Renal pelvis (tissue), 4 donors: Measurements from ENCODE around the gene CABLES1. TPM values are rescaled to one million over a fixed set of nuclear protein-coding genes. Genes with fewer than 3 reads are reported as not detected.

Experiments
- DNase-seq: peaks from one replicate; pipeline ENCODE4 v3.0.0-alpha.2; 2013
- polyA plus RNA-seq, 3 donors: library from polyadenylated mRNA; unstranded; fragments of 120-200 nt; gene quantifications; one replicate each; pipeline ENCODE4 v1.2.1, GENCODE V29; 2013; ENCODE audit not compliant: insufficient read length in 3 of 3

CABLES1 gene
- polyA plus RNA-seq, 3 donors = 23.2 to 28.0 (median 24.5) TPM

DNA sequence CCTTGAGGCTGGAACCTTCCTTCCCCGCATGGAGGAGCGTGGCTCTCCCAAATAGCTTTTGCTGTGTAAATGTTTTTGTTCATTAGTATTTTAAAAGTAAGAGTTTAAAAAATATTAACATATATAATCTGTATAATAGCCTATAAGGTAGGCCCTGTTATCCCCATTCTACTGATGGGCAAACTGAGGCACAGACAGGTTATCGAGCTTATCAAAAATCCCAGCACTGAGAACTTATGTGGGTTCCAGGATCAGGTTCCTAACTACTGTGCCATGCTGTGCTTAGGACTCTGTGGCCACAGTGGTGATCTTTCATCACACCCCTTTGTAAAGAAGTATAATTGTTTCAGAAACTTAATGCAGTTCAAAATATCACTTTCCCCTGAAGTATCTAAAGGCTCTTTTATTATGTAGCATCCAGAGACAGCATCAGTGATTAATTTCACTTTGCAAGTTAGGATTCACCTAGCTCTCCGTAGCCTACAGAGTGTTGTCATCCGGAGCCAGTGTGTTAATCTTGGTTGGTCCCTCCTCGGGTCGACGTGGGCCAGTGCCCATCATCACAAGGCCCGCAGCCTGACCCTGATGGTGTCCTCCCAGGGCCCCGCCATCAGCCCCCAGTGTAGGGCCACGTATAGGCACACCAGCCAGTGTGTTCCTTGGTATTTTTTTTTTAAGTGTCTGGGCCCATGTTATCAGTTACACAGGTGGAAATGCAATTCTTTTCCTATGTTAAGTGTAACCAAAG lies 28.7 kb downstream of the CABLES1 start:
- no peak for DNase-seq

DNA sequence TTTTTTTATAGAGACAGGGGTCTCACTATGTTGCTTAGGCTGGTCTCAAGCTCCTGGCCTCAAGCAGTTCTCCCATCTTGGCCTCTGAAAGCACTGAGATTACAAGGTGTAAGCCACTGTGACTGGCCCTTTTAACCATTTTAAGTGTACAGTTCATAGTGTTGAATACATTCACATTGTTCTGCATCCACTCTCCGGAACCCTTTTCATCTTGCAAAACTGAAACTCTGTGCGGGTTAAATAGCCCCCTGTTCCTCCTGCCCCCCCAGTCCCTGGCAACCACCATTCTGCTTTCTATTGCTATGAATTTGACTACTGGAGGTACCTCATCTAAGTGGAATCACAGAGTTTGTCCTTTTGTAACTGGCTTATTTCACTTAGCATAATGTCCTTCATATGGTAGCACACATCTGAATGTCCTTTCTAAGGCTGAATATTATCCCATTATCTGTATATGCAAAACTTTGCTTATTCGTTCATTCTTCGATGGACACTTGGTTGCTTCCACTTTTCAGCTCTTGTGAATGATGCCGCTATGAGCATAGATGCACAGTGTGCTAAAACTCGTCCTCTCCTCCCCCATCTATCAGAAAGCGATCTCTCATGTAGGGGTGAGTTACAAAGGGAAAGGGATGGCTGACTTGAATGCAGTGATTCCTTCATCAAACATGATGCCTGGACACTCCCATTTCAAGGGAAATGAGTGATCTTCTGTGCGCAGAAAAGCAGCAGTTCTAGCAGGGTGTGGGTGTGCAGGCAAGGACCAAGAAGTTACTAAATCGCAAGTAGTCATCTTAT lies 30.2 kb downstream of the CABLES1 start:
- DNase-seq = no peak

DNA sequence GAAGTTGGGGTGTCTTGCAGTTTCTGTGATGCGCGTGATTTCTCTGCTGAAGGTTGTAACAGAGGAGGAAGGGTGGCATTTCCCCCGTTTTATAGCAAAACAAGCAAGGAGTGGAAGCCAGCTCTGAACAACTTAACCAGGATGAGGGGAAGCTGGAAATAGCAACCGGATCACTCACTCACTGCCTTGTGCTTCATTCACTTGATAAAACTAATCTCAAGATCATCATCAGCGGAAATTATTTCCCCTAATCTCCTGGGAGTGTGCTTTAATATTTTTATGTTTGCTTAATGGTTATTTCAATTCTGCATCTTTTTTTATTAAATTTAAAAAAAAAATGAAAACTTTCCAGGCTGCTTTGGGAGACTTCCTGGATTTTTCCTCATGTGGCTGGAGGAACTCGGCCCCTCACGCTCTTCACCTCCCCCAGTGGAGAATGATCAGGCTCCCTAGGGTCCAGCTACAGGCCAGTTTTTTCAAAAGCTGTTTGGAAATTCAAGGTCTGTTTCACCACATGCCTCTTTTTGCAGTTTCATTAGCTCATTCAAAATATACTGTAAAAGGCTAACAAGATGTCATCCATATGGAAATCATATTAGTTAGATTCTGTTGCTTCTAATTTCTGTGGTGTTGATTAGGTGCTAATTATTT lies 31.7 kb downstream of the CABLES1 start:
- no peak for DNase-seq

DNA sequence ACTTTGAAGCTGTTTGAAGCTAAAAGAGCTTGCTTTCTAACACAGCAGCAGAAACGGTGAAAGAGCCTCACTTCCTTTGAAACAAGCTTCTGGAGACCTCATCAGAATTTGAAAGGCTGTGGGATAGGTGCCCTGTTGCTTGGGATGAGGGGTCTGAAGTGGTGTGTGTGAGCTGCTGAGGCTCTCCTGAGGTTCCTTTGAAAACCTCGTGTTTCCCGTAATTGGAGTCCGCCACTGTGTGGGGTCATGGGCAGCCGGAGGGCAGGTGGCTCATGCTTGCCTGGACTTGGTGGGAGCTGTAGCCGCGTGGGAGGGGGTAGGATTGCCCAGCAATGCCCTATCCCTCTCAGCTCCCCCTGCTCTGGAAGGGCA lies 34.4 kb downstream of the CABLES1 start:
- DNase-seq = no peak

DNA sequence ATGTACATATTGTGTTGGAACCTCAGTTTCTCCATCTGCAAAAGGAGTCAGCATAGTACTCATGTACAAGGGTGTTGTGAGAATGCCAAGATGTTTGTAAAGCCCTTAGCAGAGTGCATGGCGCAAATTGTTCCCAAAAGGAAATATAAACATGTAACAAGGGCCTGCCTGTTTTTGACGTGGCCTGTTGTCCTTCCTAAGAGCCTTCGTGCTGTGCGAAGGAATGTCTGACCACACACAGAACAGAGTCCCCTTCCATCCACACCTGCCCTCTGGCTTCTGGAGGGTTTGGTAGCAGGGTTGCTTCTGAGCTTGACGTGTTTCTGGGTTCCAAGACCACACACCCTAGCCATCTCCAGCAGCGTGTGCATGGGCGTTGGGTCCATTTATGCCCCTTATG lies 34.9 kb downstream of the CABLES1 start:
- DNase-seq = no peak

DNA sequence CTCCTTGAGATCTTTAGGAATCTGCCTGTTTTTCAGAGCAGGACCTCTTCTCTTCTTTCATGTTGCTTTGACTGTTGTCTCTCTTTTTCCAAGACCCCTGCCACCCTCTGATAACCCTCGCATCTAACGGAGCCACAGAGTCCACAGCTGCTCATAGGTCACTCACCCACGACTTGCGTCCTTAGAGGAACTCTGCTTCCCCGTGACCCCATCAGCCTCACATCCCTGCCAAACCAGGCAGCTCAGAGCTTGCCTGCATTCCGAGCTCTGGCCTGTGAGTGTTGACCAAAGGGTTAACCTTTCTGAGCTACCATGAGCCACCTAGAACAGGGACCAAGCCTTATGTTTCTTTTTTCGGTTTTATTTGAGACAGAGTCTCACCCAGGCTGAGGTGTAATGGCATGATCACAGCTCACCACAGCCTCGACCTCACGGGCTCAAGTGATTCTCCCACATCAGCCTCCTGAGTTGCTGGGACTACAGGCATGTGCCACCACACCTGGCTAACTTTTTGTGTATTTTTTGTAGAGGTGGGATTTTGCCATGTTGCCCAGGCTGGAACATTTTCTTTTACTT lies 36.4 kb downstream of the CABLES1 start:
- no peak for DNase-seq

DNA sequence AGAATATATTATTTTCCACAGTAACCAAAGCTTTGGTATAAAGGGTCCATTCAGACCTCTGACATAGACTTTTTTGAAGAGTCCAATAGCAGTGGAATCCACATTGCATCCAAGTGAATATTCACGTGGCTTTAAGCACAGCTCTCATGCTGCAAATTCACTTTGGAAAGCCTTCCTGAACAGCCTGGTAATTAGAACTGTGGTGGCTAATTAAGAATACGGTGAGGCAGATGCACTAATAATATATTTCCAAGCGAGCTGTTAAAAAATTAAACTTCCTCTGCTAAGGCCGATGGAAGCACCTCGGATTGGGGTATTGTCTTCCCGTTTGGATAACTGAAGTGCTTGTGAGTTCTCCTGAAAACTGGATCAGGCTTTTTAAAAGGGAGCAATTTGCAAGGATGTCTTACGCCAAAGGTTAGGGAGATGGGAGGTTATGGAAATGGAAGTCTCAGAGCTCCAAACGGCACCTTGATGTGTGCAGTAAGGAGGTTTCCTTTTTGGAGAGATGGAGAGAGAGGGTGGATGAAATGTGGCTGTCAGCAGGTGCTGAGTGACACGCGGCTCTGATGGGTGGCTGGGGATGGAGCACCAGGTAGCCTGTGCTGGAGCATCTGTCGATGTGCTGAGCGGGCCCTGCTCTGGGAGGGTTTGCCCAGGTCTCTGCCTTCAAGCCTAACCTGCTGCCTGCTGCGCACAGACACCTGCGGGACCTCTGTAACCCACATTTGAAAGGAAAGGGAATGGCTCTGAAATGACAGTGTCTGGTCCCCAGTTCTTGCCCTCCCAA lies 37.5 kb downstream of the CABLES1 start:
- DNase-seq = no peak

DNA sequence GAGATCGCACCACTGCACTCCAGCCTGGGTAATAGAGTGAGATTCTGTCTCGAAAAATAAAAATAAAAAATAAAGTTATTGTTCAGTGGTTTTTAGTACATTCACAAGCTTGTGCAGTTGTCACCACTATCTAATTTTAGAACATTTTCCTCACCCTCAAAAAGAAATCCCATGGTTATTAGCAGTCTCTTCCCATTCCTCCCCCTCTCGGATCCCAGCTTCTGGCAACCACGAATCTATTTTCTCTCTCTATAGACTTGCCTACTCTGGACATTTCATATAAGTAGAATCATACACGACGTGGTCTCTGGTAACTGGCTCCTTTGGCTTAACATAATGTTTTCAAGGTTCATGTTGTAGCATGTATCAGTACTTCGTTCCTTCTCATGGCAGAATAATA lies 38.6 kb downstream of the CABLES1 start:
- DNase-seq = no peak

DNA sequence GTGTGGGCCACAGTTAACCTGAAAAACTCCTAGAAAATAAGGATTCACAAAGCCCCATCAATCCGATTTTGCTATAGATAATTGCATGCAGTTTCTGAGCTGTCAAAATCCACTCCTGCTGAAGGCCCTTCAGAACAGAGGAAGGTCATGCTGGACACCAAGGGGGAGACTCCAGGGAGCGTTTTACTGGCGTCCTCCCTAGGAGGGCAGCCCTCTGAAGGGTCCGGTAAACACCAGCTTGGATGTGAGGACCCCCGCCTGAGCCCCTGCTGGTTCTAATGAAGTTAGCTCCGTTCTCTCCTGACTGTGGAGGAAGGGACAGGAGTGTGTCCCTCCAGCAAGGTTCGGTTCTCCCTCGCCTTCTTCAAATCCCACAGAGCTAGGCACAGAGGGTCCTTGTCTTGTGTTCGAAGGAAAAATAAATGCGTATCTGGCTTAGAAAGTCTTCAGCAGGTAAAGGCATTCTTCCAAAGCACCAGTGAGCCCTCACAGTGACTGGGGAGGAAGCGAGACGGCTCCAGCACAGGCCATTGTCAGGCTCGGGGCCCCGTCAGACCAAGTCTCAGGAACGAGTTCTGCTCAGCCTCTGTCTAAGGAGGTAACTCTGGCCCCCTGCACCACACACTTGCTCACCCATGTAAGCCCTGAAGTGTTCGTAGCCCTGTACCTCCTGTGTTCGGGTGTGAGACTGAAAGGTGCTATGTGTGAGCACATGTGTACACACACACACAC lies 41.6 kb downstream of the CABLES1 start:
- no peak for DNase-seq

DNA sequence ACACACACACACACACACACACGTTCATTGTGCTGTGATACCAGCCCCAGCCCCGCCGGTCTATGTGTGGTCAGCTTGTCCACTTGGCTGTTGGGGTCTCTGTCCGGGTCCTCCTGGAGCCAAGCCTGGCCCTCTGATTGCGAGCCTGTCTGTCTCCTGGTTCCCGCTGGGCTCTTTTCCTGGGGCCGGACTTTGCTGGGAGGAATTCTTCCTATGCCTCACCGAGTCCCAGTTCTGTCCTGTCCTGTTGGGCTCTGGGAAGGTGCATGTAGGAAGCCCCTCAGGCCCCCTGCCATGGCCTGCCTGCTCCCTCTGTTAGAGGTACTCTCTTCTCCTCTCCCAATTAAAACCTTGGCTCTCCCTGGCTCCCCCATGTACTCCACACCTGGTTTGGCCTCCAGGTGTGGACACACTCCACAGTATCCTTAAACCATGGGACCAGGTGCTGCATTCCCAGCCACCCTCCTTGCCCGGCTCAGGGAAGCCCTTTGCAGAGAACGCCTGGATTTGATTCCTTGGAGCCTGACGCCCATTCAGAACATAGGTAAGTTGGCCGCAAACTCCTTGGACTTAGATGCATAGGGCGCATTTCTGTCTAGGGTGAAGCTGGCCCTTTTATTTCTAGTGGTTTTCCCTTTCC lies 42.3 kb downstream of the CABLES1 start:
- DNase-seq = no peak

DNA sequence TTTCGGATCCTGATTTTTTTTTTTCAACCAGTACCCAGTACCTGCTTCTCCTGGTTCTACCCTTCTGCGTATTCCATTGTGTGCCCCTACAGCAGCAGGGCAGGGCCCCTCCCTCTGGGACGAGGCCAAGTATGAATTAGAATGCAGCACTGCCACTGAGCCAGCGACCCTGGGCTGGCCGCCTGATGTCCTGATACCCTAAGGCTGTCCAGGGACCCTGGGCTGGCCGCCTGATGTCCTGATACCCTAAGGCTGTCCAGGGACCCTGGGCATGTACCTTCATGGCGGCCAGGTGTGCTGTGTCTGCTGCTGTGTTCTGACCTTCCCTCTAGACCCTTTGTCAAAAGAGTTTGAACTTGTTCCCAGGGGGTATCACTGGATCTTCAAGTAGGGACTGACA lies 42.9 kb downstream of the CABLES1 start:
- no peak for DNase-seq

DNA sequence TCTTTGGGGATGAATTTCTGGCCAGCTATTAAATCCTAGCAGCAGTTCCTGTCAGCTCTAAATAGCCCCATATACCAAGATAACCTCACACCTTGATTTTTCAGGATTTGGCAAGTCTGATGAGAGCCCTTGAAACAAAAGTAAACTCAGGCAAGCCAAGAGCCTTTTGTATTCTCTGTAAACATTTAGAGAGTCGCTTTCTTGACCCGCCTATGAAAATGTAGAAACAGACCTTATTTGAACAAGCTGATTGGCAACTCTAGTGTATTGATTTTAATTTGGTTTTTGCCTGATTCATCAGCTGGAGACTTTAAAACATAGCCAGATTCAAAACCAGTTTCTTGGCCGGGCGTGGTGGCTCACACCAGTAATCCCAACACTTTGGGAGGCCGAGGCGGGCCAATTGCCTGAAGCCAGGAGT lies 43.4 kb downstream of the CABLES1 start:
- no peak for DNase-seq

DNA sequence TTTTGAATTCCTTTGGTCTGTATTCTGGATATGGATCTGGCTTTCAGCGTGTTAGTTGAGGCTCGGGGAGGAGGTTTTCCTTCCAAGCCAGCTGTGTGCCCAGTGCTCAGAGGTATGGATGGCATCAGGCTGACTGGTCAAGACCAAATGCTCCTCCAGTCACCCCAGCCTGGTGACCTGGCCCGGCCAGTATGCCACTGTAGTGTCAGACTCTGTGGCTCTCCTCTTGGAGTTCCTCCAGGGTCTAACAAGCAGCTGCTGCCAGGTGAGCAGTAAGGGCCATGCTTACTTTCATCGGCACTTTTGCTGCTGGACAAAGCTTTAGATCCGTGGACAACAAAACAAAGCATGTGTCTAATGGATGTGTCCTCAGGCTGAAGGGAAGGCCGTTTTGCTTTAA lies 44.1 kb downstream of the CABLES1 start:
- no peak for DNase-seq

DNA sequence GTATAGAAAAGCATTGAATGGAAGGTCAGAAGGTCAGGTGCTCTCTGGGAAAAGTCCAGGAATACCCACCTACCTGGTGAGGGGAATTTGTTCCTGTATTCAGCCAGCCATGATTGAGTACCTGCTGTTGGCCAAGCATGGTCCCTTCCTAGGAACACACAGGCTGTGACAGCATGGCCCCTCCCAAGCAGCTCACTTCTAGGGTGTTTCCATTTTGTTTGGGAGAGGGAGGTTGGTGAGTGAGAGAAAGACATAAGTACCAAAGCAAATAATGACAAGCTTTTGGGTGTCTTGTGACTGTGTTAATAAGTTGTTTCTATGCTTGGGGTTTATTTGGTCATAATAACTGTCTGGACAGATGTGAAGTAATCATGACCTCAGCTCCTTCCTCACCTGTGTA lies 46.3 kb downstream of the CABLES1 start:
- no peak for DNase-seq

DNA sequence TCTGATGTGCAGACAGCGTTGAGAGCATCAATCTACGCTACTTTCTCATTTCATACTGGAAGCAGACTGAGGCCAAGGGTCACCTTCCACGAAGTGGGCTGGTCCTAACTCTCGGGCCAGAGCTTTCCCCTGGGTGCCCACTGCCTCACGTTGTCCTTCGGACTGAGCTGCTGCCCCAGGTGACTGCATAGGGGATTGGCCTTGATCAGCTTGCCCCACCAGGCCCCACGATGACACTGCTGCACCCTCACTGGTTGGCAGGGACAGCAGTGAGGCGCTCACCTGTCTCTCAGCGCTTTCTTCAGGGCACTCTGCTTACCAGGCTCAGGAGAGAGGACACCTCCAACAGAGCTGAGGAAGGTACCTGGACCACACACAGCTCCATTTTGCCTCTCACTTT lies 47.3 kb downstream of the CABLES1 start:
- no peak for DNase-seq

DNA sequence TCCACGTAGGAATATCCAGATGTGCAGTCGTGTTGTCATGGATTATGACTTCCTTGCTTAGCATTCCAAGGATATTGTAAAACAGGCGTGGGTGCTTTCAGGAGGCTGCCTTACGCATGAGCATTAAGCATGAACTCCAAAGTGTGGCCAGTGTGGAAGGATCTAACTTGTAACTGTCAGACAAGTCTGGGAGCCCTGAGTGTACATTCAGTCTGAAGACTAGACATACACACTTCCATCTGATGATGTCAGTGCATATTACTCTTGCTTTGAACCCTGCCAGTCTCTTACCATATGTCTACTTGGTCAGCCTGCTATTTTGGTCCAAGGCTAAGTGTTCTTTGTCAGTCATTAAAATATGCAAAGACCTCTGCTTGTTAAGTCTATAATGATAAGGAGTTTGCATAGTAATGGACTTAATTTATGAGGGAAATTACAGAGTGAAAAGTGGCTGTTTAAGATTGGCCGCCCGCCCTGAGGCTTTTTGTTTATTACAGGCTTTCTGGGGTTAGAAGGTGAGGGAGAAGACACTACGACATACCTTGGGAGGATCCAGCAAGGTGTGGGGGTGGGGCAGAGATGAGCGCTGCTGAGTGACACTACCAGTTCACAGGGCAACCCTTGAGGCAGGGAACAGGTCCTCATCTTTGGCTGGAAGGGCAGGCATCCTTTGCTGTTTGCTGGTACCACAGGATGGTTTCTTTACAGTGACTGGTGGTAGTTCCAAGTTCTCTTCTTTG lies 48.3 kb downstream of the CABLES1 start:
- no peak for DNase-seq

DNA sequence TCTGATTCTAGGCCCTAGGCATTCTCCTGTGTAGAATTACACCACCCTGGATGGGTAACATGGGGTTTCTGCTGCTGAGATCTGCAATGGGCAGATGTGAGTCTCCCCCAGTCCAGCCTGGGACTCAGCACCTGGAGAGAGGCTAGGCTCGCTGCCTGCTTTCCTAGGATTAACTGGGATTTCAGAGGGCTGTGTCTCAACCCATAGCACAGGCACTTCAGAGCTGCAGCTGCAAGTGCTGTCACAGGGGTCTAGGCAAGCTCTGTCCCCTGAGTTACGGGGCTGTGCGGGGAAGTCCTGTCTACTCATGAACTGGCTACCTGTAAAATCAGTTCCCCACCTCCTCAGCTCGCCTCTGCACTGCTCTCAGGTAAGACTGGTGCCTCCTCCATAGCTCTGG lies 51.5 kb downstream of the CABLES1 start:
- DNase-seq = no peak

DNA sequence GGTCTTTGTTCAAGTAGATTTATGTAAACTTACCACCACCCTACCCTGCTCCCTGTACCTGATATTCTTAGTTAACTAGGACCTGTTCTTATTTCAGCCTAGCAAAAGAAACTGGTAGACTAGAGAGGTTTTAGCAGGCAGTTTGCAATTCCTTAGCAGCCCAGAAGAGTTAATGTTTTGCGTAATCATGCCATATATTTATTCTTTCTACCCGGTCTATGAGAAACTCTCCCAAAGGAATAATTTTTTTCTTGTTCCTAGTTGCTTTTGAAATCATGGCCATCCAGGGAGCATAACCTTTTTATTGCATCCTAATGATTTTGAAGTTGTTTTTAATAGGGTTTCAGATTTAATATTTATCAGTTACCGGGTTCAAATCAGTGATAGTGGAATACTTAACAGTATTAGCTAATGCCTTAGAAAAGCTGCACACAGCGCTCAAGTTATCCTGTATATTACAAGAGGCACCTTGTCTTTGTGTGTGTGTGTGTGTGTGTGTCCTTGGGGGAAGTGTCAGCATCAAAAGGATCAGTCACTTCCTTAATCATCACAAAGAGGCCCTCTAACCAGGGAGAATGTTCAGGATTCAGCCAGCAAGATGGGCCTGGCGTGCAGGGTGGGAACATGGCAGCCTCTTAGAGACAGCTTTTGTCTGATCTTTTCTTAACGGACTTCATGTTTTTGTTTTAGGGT lies 52.9 kb downstream of the CABLES1 start:
- DNase-seq = no peak

DNA sequence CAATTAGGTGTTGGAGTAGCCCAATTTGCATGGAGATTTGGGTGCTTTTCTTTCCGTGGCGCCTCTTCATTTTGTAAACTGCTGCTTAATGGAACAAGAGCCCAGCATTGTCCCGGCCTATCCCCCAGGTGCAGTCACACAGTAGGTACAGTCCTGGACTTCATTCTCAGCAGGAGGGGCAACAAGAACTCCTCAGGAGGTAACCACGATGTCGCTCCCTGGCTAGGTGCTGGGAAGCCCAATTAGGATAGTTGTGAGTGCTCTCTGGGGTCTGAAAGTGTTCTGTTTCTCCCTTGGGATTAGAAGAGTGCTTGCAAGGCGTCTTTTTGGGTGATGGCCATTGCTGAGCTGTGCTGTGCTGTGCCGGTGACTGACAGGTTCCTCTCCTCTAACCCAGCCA lies 53.8 kb downstream of the CABLES1 start:
- DNase-seq = no peak
